ENCODE measurements around the gene FER.
"Not testable (repeated sequence)": the region's sequence is repeated elsewhere in the genome, so short reads cannot be mapped to it uniquely, and the experiment has no call there.

FER gene

GRCh38 chr5:109003928-109004327 lies 256.2 kb downstream of the FER start:
- no peak overlapping the region for H3K4me3 Mint-ChIP-seq
- ATAC-seq (ENCODE audit: low read depth) = no peak
- H3K9me3 Mint-ChIP-seq = no peaks in the 10 kb centered on the region
- no peak for DNase-seq (ENCODE audit: low spot score in 2 of 2)
- H3K27ac Mint-ChIP-seq = no peak overlapping the region
- H3K27me3 Mint-ChIP-seq = no peaks in the 10 kb centered on the region
- peaks cover 10% of the 10 kb centered on the region for H3K36me3 Mint-ChIP-seq
- no peaks in the 10 kb centered on the region for H3K4me1 Mint-ChIP-seq

- Mint-ChIP-seq H3K27me3 (no peaks in the 10 kb centered on the region), H3K9me3 (no peaks in the 10 kb centered on the region), H3K4me3 (no peak overlapping the region), H3K4me1 (no peaks in the 10 kb centered on the region), H3K27ac (no peak overlapping the region), H3K36me3 (peaks cover 10% of the 10 kb centered on the region)
- DNase-seq (ENCODE audit: low spot score in 2 of 2) (no peak), ATAC-seq (ENCODE audit: low read depth) (no peak)
Observed at GRCh38 chr5:109005297-109006009, 257.8 kb downstream of the FER start.

GRCh38 chr5:109006129-109006528 lies 258.4 kb downstream of the FER start:
- DNase-seq (ENCODE audit: low spot score in 2 of 2) = no peak
- H3K27me3 Mint-ChIP-seq = no peaks in the 10 kb centered on the region
- ATAC-seq (ENCODE audit: low read depth) = no peak
- H3K36me3 Mint-ChIP-seq = peaks cover 12% of the 10 kb centered on the region
- no peaks in the 10 kb centered on the region for H3K9me3 Mint-ChIP-seq
- H3K27ac Mint-ChIP-seq = no peak overlapping the region
- H3K4me3 Mint-ChIP-seq = no peak overlapping the region
- no peaks in the 10 kb centered on the region for H3K4me1 Mint-ChIP-seq

- Mint-ChIP-seq H3K27me3 (no peaks in the 10 kb centered on the region), H3K27ac (no peak overlapping the region), H3K36me3 (peaks cover 5% of the 10 kb centered on the region), H3K4me1 (no peaks in the 10 kb centered on the region), H3K4me3 (no peak overlapping the region), H3K9me3 (no peaks in the 10 kb centered on the region)
- ATAC-seq (ENCODE audit: low read depth) (no peak), DNase-seq (ENCODE audit: low spot score in 2 of 2) (no peak)
Observed at GRCh38 chr5:109016300-109016699, 268.6 kb downstream of the FER start.

- Mint-ChIP-seq H3K27ac (no peak overlapping the region), H3K4me1 (no peaks in the 10 kb centered on the region), H3K4me3 (no peak overlapping the region), H3K36me3 (peaks cover 11% of the 10 kb centered on the region), H3K9me3 (peaks cover 3% of the 10 kb centered on the region), H3K27me3 (no peaks in the 10 kb centered on the region)
- no peak for ATAC-seq (ENCODE audit: low read depth)
- DNase-seq (ENCODE audit: low spot score in 2 of 2) = no peak
Observed at GRCh38 chr5:109022056-109022455, 274.4 kb downstream of the FER start.

GRCh38 chr5:109025729-109026128 lies 278.0 kb downstream of the FER start:
- H3K4me3 Mint-ChIP-seq; DNase-seq (ENCODE audit: low spot score in 2 of 2); H3K27me3 Mint-ChIP-seq; H3K9me3 Mint-ChIP-seq; ATAC-seq (ENCODE audit: low read depth); H3K27ac Mint-ChIP-seq; H3K4me1 Mint-ChIP-seq: not testable (repeated sequence)
- peaks cover 14% of the 10 kb centered on the region for H3K36me3 Mint-ChIP-seq

GRCh38 chr5:109027983-109028607 lies 280.4 kb downstream of the FER start:
- Mint-ChIP-seq H3K9me3 (peaks cover 3% of the 10 kb centered on the region), H3K36me3 (peaks cover 15% of the 10 kb centered on the region)
- DNase-seq (ENCODE audit: low spot score in 2 of 2) = no peak

GRCh38 chr5:109028608-109029299 lies 281.1 kb downstream of the FER start:
- no peak overlapping the region for H3K4me3 Mint-ChIP-seq
- H3K36me3 Mint-ChIP-seq = peaks cover 11% of the 10 kb centered on the region
- ATAC-seq (ENCODE audit: low read depth) = no peak
- peaks cover 3% of the 10 kb centered on the region for H3K9me3 Mint-ChIP-seq
- H3K4me1 Mint-ChIP-seq = peaks cover 3% of the 10 kb centered on the region
- H3K27me3 Mint-ChIP-seq = no peaks in the 10 kb centered on the region
- H3K27ac Mint-ChIP-seq = no peak overlapping the region
- no peak for DNase-seq (ENCODE audit: low spot score in 2 of 2)

More at GRCh38 chr5:109027983-109028607, 280.4 kb downstream of the FER start:
- Mint-ChIP-seq H3K4me1 (peaks cover 3% of the 10 kb centered on the region), H3K27ac (no peak overlapping the region), H3K27me3 (no peaks in the 10 kb centered on the region), H3K4me3 (no peak overlapping the region)
- no peak for ATAC-seq (ENCODE audit: low read depth)

GRCh38 chr5:109029847-109030246 lies 282.1 kb downstream of the FER start:
- Mint-ChIP-seq H3K27me3 (no peaks in the 10 kb centered on the region), H3K9me3 (no peaks in the 10 kb centered on the region), H3K4me3 (no peak overlapping the region), H3K36me3 (peaks cover 7% of the 10 kb centered on the region), H3K4me1 (peaks cover 10% of the 10 kb centered on the region), H3K27ac (no peak overlapping the region)
- no peak for ATAC-seq (ENCODE audit: low read depth)
- no peak for DNase-seq (ENCODE audit: low spot score in 2 of 2)

GRCh38 chr5:109030360-109031143 lies 282.9 kb downstream of the FER start:
- Mint-ChIP-seq H3K4me1 (peaks cover 10% of the 10 kb centered on the region), H3K9me3 (no peaks in the 10 kb centered on the region), H3K27me3 (no peaks in the 10 kb centered on the region), H3K27ac (no peak overlapping the region), H3K36me3 (peaks cover 7% of the 10 kb centered on the region), H3K4me3 (no peak overlapping the region)
- ATAC-seq (ENCODE audit: low read depth) (no peak), DNase-seq (ENCODE audit: low spot score in 2 of 2) (no peak)

- Mint-ChIP-seq H3K9me3 (no peaks in the 10 kb centered on the region), H3K27me3 (no peaks in the 10 kb centered on the region), H3K4me3 (no peak overlapping the region), H3K36me3 (peaks cover 10% of the 10 kb centered on the region), H3K4me1 (peaks cover 10% of the 10 kb centered on the region), H3K27ac (no peak overlapping the region)
- DNase-seq (ENCODE audit: low spot score in 2 of 2) (no peak), ATAC-seq (ENCODE audit: low read depth) (no peak)
Observed at GRCh38 chr5:109034306-109034705, 286.6 kb downstream of the FER start.

- DNase-seq (ENCODE audit: low spot score in 2 of 2) = no peak
- Mint-ChIP-seq H3K27ac (no peak overlapping the region), H3K4me3 (no peak overlapping the region), H3K9me3 (no peaks in the 10 kb centered on the region), H3K4me1 (peaks cover 10% of the 10 kb centered on the region), H3K27me3 (no peaks in the 10 kb centered on the region), H3K36me3 (peaks cover 7% of the 10 kb centered on the region)
- no peak for ATAC-seq (ENCODE audit: low read depth)
Observed at GRCh38 chr5:109035436-109035835, 287.7 kb downstream of the FER start.

GRCh38 chr5:109038209-109038840 lies 290.6 kb downstream of the FER start:
- DNase-seq (ENCODE audit: low spot score in 2 of 2) = no peak
- H3K27me3 Mint-ChIP-seq = no peaks in the 10 kb centered on the region
- no peak for ATAC-seq (ENCODE audit: low read depth)
- H3K27ac Mint-ChIP-seq = no peak overlapping the region
- no peak overlapping the region for H3K4me3 Mint-ChIP-seq
- H3K36me3 Mint-ChIP-seq = peaks cover 5% of the 10 kb centered on the region
- H3K9me3 Mint-ChIP-seq = no peaks in the 10 kb centered on the region
- H3K4me1 Mint-ChIP-seq = peaks cover 8% of the 10 kb centered on the region

Measured in memory B cell (primary cell).